Thyroid gland (tissue), 4 donors: ENCODE data around the gene LMNB1. TPM values are rescaled to one million over a fixed set of nuclear protein-coding genes. Genes with fewer than 3 reads are reported as not detected.

Experiments
- DNase-seq, 2 donors: peaks; one replicate each; pipeline ENCODE4 v3.0.0-alpha.2; 2019
- H3K27ac ChIP-seq, 3 donors: fragments of 200-600 bp; sonication (generic); 1 replicate in 2 of 3; 2 replicates in 1 of 3; pipeline ENCODE4 v1.5.1; 2016 to 2019; ENCODE audit warnings: mild to moderate bottlenecking in 1 of 3, moderate library complexity in 1 of 3
- H3K27me3 ChIP-seq: fragments of 200-600 bp; sonication (generic); one replicate; pipeline ENCODE4 v1.5.1; 2019
- H3K36me3 ChIP-seq, 2 donors: fragments of 200-600 bp; sonication (generic); one replicate each; pipeline ENCODE4 v1.5.1; 2016 to 2019
- H3K4me1 ChIP-seq, 2 donors: fragments of 200-600 bp; sonication (generic); one replicate each; pipeline ENCODE4 v1.5.1; 2017 to 2019
- H3K4me3 ChIP-seq, 3 donors: fragments of 200-600 bp; sonication (generic); replicated peaks in 1 of 3; 1 replicate in 2 of 3; 2 replicates in 1 of 3; pipeline ENCODE4 v1.5.1; 2016; ENCODE audit warnings: mild to moderate bottlenecking in 1 of 3
- H3K9me3 ChIP-seq: fragments of 200-600 bp; sonication (generic); one replicate; pipeline ENCODE4 v1.5.1; 2017
- CTCF ChIP-seq, 6 experiments: fragments of 200-600 bp in 3 of 6; fragments of 450-650 bp in 3 of 6; sonication (generic) in 3 of 6; IDR thresholded peaks; one replicate each; pipeline ENCODE4 v1.5.1; 2016 to 2019; ENCODE audit warnings: antibody characterized with exemption in 6 of 6, mild to moderate bottlenecking in 2 of 6, inconsistent platforms in 1 of 6, moderate library complexity in 1 of 6
- POLR2A ChIP-seq, 2 donors: fragments of 450-650 bp; IDR thresholded peaks; one replicate each; pipeline ENCODE4 v1.6.1; 2017; ENCODE audit warnings: antibody characterized with exemption in 2 of 2, mild to moderate bottlenecking in 2 of 2, moderate library complexity in 1 of 2
- WGBS, 2 donors: methylation state at CpG; one replicate each; pipeline ENCODE4 v1.1.5; 2017; 5-methylcytosine and 5-hydroxymethylcytosine counted together
- intact Hi-C: fragments of 100-400 bp; cut with DNase I; formaldehyde crosslinking; loops from one replicate; pipeline ENCODE4 v1.15.1; 2023
- total RNA-seq, 4 donors: library from RNA; depleted of rRNA; stranded (reverse); fragments of >200 nt; gene quantifications; one replicate each; pipeline ENCODE4 v1.2.3, GENCODE V29; 2016

The LMNB1 gene
- total RNA-seq, 4 donors from 2014 or later: 3.9 to 18.4 (median 6.5) TPM

GRCh38 chr5:126854526-126855110 is 77.7 kb downstream of the LMNB1 start:
- DNase-seq: no peak
- Histone ChIP-seq H3K9me3 (no peaks in the 10 kb centered on the region), H3K27me3 (no peaks in the 10 kb centered on the region), H3K4me3 (no peak overlapping the region), H3K27ac (no peak overlapping the region), H3K4me1 (peaks cover 4 to 22% of the 10 kb centered on the region in 2 donors), H3K36me3 (no peaks in the 10 kb centered on the region)
- TF ChIP-seq POLR2A (IDR thresholded peaks at IDR 0.05) (no peak), CTCF (IDR thresholded peaks at IDR 0.05) (no peak)
- intact Hi-C loops: no loop called here
- 98% methylated on average over 11 to 13 of the region's 35 CpGs for WGBS, 2 donors

GRCh38 chr5:126855266-126855665 is 78.3 kb downstream of the LMNB1 start:
- H3K9me3 ChIP-seq: no peaks in the 10 kb centered on the region
- H3K36me3 ChIP-seq: no peaks in the 10 kb centered on the region
- no peaks in the 10 kb centered on the region for H3K27me3 ChIP-seq
- WGBS, 2 donors: 65 to 84% methylated on average over 8 of the region's 8 CpGs
- no peak overlapping the region for H3K4me3 ChIP-seq
- TF ChIP-seq POLR2A (IDR thresholded peaks at IDR 0.05): no peak
- intact Hi-C loops: no loop called here
- no peak for DNase-seq
- peaks cover 4 to 22% of the 10 kb centered on the region in 2 donors for H3K4me1 ChIP-seq
- H3K27ac ChIP-seq: no peak overlapping the region

- intact Hi-C loops: no loop called here
- H3K4me1 ChIP-seq: peaks cover 0 to 2% of the 10 kb centered on the region in 2 donors
- no peak overlapping the region for H3K4me3 ChIP-seq
- no peak for DNase-seq
- H3K36me3 ChIP-seq: no peaks in the 10 kb centered on the region
- H3K27me3 ChIP-seq: no peaks in the 10 kb centered on the region
- H3K9me3 ChIP-seq: no peaks in the 10 kb centered on the region
- TF ChIP-seq POLR2A (IDR thresholded peaks at IDR 0.05) (no peak), CTCF (IDR thresholded peaks at IDR 0.05) (no peak)
- no peak overlapping the region for H3K27ac ChIP-seq
- WGBS, 2 donors: 81 to 82% methylated on average over 13 of the region's 13 CpGs
Measured at GRCh38 chr5:126857472-126858410, 80.8 kb downstream of the LMNB1 start.

- DNase-seq: no peak
- Histone ChIP-seq H3K9me3 (no peaks in the 10 kb centered on the region), H3K27ac (no peak overlapping the region), H3K36me3 (no peaks in the 10 kb centered on the region), H3K27me3 (no peaks in the 10 kb centered on the region), H3K4me1 (no peaks in the 10 kb centered on the region), H3K4me3 (no peak overlapping the region)
- 86 to 93% methylated on average over 10 to 11 of the region's 11 CpGs for WGBS, 2 donors
- intact Hi-C loops: no loop called here
- TF ChIP-seq CTCF (IDR thresholded peaks at IDR 0.05) (no peak), POLR2A (IDR thresholded peaks at IDR 0.05) (no peak)
Measured at GRCh38 chr5:126858441-126858840, 81.5 kb downstream of the LMNB1 start.

GRCh38 chr5:126863402-126863801 is 86.5 kb downstream of the LMNB1 start:
- DNase-seq: no peak
- intact Hi-C loops: no loop called here
- H3K27me3 ChIP-seq: no peaks in the 10 kb centered on the region

More at GRCh38 chr5:126863402-126863801, 86.5 kb downstream of the LMNB1 start:
- Histone ChIP-seq H3K4me1 (no peaks in the 10 kb centered on the region), H3K4me3 (no peak overlapping the region), H3K9me3 (no peaks in the 10 kb centered on the region), H3K36me3 (no peaks in the 10 kb centered on the region), H3K27ac (no peak overlapping the region)
- 96% methylated on average over 4 of the region's 4 CpGs for WGBS, 2 donors
- TF ChIP-seq CTCF (IDR thresholded peaks at IDR 0.05) (no peak), POLR2A (IDR thresholded peaks at IDR 0.05) (no peak)
